Activated CD4-positive, alpha-beta T cell treated with anti-CD3 and anti-CD28 coated beads, Interleukin-2, amount 10 ng/mL, durations not matched to agents 7 days and 5 days (primary cell): Measurements from ENCODE around the gene SRC. TPM values are rescaled to one million over a fixed set of nuclear protein-coding genes. Genes with fewer than 3 reads are reported as not detected.

Experiments used
- CTCF ChIA-PET: fragments of 350-600 bp; sonication (Branson Sonifier 250); formaldehyde crosslinking; loops from one replicate; lab custom pipeline; 2021; ENCODE audit warnings: antibody characterized with exemption; lab: Charles Lee
- POLR2A ChIA-PET: fragments of 350-600 bp; sonication (Branson Sonifier 250); formaldehyde crosslinking; loops from one replicate; lab custom pipeline; 2021; ENCODE audit warnings: antibody characterized with exemption; lab: Charles Lee
- DNase-seq: peaks from one replicate; pipeline ENCODE4 v3.0.0-alpha.2; 2020
- H3K27ac Mint-ChIP-seq: one replicate; pipeline ENCODE4 v1.8.0; 2021; ENCODE audit warnings: mild to moderate bottlenecking, moderate library complexity, mixed read lengths
- H3K27me3 Mint-ChIP-seq: one replicate; pipeline ENCODE4 v1.8.0; 2021; ENCODE audit warnings: mixed read lengths
- H3K36me3 Mint-ChIP-seq: one replicate; pipeline ENCODE4 v1.8.0; 2021; ENCODE audit warnings: low read depth, mixed read lengths
- H3K4me1 Mint-ChIP-seq: one replicate; pipeline ENCODE4 v1.8.0; 2021; ENCODE audit warnings: mixed read lengths
- H3K4me3 Mint-ChIP-seq: one replicate; pipeline ENCODE4 v1.8.0; 2021; ENCODE audit warnings: mild to moderate bottlenecking, moderate library complexity, mixed read lengths
- H3K9me3 Mint-ChIP-seq: one replicate; pipeline ENCODE4 v1.8.0; 2021; ENCODE audit warnings: mixed read lengths
- total RNA-seq, 2 experiments: library from RNA; stranded (reverse); gene quantifications; one replicate each; pipeline ENCODE4 v1.2.3, GENCODE V29; 2021

Gene SRC
- total RNA-seq, 2 experiments from 2014 or later, result 2.1 to 2.6 TPM

DNA sequence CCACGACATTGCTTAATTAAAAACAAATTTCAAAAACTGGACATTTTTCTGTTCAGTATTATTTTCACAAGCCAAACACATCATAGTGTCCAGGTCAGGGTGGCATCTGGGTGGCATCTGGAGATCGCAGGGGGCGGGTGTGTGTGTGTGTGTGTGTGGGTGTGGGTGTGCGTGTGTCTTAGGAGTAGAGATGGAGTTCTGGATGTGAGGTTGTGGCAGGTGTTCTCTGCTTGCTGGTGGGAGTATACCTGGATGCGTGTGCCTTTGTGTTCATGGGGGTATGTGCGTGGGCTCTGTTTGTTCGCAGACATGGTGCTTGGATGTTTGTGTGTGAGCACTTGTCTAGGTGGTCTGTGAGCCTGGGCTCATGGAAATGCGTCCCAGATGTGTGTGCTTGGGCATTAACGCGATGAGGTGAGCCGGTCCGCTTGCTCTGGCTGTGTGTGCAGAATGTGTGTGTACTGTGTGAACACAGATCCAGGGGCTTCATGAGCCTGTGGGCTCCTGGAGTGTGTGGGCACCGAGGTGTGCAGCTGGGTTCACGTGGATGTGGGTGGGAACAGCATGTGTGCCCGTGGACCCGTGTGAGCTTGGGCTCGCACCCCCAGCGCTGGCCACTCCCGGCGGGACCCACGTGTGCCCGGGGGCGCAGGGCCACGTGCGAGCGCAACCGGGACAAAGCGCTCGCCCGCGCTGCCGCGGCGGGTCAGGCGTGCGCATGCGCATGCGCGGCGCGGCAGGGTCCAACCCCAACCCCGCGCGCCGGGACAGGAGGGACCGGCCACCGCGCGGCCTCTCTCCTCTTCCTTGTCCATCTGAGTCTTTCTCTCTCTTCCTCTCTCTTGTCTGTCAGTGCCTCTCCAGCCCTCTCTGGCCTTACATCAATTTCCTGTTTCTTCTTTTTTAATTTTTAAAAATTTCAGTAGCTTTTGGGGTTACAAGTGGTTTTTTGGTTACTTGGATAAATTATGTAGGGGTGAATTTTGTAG lies 60.4 kb downstream of the SRC start:
- H3K4me1 Mint-ChIP-seq, result peaks cover 16% of the 10 kb centered on the region
- DNase-seq, result peak; percentile 20
- H3K4me3 Mint-ChIP-seq, result peak overlapping the region; percentile 45
- H3K27ac Mint-ChIP-seq, result peak overlapping the region; percentile 50
- H3K36me3 Mint-ChIP-seq, result no peaks in the 10 kb centered on the region
- H3K9me3 Mint-ChIP-seq, result no peaks in the 10 kb centered on the region
- ChIA-PET POLR2A (no interaction called here), CTCF (no interaction called here)
- H3K27me3 Mint-ChIP-seq, result peaks cover 29% of the 10 kb centered on the region

DNA sequence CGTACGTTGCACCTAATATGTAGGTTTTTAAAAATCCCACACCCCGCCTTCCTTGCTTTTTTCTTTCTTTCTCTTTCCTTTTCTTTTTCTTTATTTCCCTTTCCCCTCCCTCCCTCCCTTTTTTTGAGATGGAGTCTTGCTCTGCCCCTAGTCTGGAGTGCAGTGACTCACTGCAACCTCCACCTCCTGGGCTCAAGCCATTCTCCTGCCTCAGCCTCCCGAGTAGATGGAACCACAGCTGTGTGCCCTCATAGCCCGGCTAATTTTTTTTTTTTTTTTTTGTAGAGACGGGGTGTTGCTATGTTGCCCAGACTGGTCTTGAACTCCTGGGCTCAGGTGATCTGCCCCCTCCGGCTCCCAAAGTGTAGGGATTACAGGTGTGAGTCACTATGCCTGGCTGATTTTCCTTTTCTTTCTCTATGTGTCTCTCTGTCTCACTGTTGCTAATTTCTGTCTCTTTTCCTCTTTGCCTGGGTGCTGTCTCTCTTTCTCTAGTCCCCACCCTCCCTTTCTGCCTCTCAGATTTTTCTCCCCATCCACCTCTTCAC lies 61.2 kb downstream of the SRC start:
- ChIA-PET CTCF (no interaction called here), POLR2A (no interaction called here)
- no peak for DNase-seq
- peaks cover 16% of the 10 kb centered on the region for H3K4me1 Mint-ChIP-seq
- peaks cover 29% of the 10 kb centered on the region for H3K27me3 Mint-ChIP-seq
- H3K36me3 Mint-ChIP-seq, result no peaks in the 10 kb centered on the region
- peak overlapping the region; percentile 45 for H3K4me3 Mint-ChIP-seq
- H3K27ac Mint-ChIP-seq, result no peak overlapping the region
- no peaks in the 10 kb centered on the region for H3K9me3 Mint-ChIP-seq

DNA sequence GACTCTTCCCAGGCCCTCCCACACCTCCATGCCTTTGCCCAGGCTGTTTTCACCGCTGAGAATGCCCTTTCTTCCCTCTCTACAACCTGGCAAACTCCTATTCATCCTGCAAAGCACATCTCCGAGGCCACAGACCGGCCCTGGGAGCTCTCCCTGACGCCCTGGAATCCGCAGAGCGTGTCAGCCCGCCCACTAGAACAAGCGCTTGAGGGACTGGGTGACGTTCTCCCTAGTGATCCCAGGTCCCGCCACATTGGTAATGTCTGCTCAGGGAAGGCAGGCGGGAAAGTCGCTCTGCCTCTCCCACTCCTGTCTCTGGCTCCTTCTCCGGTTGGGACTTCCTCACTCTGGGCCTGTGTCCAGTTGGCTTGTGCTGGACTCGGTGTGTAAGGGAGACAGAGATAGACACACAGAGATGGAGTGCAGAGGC lies 61.6 kb downstream of the SRC start:
- CTCF ChIA-PET, result no interaction called here
- Mint-ChIP-seq H3K27me3 (peaks cover 29% of the 10 kb centered on the region), H3K4me3 (no peak overlapping the region), H3K4me1 (peaks cover 16% of the 10 kb centered on the region), H3K36me3 (no peaks in the 10 kb centered on the region), H3K9me3 (no peaks in the 10 kb centered on the region), H3K27ac (no peak overlapping the region)
- DNase-seq, result no peak
- POLR2A ChIA-PET, result no interaction called here

DNA sequence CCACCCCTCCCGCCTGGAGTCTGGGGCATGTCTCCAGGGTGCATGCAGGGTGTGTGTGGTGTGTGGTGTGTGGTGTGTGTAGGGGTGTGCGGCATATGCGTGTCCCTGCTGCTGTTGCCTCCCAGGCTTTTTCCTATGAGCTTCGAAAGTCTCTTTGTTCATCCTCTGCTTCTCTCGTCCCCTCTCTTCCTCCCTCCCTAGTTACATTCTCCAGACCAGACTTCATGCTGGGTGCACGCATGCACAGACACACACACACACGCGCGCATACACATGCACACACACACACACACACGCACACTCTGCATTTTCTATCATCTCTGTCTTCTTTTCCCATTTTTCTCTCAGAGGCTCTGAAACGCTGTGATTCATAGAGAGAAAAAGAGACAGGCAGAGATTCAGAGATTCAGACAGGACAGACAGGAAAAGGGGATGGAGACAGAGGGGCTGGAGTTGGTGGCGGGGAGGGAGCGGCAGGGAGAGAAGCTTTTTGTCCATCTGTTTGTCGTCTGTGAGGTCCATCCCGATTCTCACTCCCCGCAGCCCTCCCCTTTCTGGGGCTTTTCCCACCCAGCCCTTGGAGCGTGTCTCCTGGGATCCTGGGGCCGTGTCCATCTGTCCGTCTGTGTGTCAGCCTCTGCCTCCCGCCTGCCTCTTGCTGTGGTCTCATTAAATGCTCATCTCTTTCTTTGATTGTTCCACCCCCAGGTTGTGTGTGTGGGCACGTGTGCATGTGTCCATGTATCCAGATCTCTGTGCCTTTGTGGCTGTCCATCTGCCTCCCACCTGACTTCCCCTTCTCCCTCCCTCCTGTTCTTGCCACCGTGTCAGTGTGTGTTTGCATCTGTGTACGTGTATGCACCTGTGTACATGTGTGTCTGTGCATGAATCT lies 62.6 kb downstream of the SRC start:
- ChIA-PET CTCF (no interaction called here), POLR2A (no interaction called here)
- peaks cover 16% of the 10 kb centered on the region for H3K4me1 Mint-ChIP-seq
- H3K36me3 Mint-ChIP-seq, result no peaks in the 10 kb centered on the region
- no peak overlapping the region for H3K4me3 Mint-ChIP-seq
- H3K27me3 Mint-ChIP-seq, result peaks cover 29% of the 10 kb centered on the region
- H3K27ac Mint-ChIP-seq, result no peak overlapping the region
- H3K9me3 Mint-ChIP-seq, result no peaks in the 10 kb centered on the region
- no peak for DNase-seq

DNA sequence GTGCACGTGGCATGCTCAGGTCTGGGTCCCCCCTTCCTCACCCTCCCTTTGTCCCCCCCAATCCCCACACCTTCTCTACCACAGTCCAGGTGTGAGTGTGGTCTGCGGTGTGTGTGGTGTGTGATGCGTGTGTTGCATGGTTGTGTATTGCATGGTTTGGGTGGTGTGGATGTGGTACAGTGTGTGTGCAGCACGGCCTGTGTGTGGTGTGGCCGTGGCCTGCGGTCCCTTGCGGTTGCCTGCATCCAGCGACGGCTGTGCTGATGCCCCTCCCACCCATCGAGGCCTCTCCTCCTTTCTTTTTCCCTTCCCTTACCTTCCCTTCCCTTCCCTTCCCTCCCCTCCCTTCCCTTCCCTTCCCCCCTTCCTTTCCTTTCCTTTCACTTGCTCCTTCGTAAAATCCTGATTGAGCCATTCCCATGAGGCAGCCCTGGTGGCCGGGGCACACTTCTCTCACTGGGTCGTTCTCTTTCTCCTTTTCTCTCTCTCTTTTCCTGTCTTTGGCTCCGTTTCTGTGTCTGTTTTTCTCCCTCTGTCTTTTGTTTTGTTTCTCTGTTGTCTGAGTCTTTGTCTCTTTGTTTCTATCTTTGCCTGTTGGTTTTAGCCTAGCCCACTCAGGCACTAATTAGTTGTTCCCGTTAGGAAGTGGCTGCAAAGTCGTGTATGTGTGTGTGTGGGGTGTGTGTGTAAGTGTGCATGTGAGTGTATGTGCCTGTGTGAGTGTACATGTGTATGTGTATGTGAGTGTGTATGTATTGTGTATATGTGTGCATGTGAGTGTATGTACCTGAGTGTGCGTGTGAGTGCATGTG lies 65.7 kb downstream of the SRC start:
- ChIA-PET POLR2A (no interaction called here), CTCF (interaction anchor here (1.0 kb wide), 1 partner anchor 18 kb away, joined by 4 read pairs; no protein-coding TSS in a partner anchor)
- peaks cover 11% of the 10 kb centered on the region for H3K4me1 Mint-ChIP-seq
- no peak overlapping the region for H3K4me3 Mint-ChIP-seq
- no peaks in the 10 kb centered on the region for H3K36me3 Mint-ChIP-seq
- DNase-seq, result peak; percentile 24
- H3K27ac Mint-ChIP-seq, result no peak overlapping the region
- no peaks in the 10 kb centered on the region for H3K9me3 Mint-ChIP-seq
- peaks cover 27% of the 10 kb centered on the region for H3K27me3 Mint-ChIP-seq

DNA sequence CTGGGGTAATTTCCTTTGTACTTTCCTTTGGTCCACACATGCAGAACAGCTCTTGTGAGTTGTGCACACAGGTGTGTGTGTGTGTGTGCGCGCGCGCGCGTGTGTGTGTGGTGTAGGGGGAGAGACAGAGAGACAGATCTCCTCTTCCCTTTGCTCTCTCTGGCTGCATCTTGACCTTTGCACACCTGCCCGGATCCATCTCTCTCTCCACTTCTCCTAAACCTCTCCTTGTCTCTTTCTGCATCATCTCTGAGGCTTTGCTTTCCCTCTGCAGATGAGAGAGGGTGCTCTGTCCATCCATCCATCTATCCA lies 67.0 kb downstream of the SRC start:
- Mint-ChIP-seq H3K9me3 (no peaks in the 10 kb centered on the region), H3K27ac (no peak overlapping the region), H3K36me3 (no peaks in the 10 kb centered on the region), H3K4me1 (peaks cover 3% of the 10 kb centered on the region), H3K27me3 (peaks cover 19% of the 10 kb centered on the region), H3K4me3 (no peak overlapping the region)
- ChIA-PET POLR2A (no interaction called here), CTCF (interaction anchor here (1.0 kb wide), 1 partner anchor 19 kb away, joined by 4 read pairs; no protein-coding TSS in a partner anchor)
- DNase-seq, result no peak

DNA sequence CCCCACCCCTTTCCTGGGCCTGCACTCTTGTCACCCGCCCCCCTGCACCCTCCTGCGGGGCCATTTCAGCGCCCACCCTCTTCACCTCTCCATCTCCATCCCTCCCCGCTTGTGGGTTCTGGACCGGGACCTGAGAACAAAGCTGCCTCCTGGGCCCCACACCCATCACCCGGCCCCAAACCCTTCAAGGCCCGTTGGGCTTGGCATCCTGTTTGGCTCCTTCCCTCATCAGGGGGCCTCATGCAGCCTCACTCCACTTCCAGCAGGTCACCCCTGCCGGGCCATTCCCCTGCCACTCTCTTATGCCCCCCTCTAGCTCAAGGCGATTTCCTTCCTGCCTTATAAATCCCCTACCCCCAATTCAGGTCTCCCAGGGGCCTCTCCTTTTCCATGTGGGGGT lies 67.4 kb downstream of the SRC start:
- DNase-seq, result no peak
- H3K9me3 Mint-ChIP-seq, result no peaks in the 10 kb centered on the region
- H3K4me3 Mint-ChIP-seq, result no peak overlapping the region
- H3K36me3 Mint-ChIP-seq, result no peaks in the 10 kb centered on the region
- POLR2A ChIA-PET, result no interaction called here
- H3K4me1 Mint-ChIP-seq, result peaks cover 3% of the 10 kb centered on the region
- CTCF ChIA-PET, result interaction anchor here (0.5 kb wide), 1 partner anchor 86 kb away, joined by 4 read pairs; no protein-coding TSS in a partner anchor
- peaks cover 16% of the 10 kb centered on the region for H3K27me3 Mint-ChIP-seq
- H3K27ac Mint-ChIP-seq, result no peak overlapping the region

DNA sequence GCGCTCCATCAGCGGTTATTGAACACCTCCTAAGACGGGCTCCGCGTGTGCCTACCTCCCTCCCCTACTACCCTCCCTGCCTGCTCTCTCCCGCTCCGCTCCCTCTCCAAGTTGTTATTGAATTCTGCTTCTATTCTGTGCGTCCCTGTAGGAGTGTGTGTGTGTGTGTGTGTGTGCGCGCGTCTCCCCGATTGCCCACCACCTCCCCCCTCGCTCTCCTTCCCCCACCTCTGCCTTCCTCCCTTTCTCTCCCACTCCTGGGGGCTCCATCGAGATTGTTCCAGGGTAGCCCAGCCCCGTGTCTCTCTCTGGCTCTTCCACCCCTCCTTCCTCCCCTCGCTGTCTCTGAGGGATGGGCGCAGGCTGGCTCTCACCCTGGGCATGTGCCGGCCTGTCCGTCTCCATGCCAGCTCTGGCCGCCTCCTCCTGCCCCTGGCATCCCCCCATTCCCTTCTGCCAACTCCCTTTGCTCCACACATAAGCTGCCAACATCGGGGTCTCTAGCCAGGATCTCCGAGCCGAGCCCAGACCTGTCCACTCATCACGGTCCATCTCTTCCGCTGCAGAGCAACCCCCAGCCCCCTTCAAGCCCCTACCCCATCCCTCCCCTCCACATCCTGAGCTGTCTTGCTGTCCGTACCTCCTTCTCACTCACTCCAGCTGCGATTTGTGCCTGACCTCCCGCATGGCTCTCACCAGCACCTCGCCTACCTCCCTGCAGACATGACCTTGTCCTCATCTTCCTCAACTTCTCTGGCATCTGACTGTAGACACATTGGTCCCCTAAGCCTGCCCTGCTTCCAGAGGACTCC lies 68.5 kb downstream of the SRC start:
- ChIA-PET CTCF (interaction anchor here (0.6 kb wide), 1 partner anchor 538 kb away, joined by 6 read pairs; no protein-coding TSS in a partner anchor), POLR2A (no interaction called here)
- no peak for DNase-seq
- no peak overlapping the region for H3K27ac Mint-ChIP-seq
- H3K36me3 Mint-ChIP-seq, result no peaks in the 10 kb centered on the region
- no peaks in the 10 kb centered on the region for H3K9me3 Mint-ChIP-seq
- peaks cover 6% of the 10 kb centered on the region for H3K27me3 Mint-ChIP-seq
- H3K4me1 Mint-ChIP-seq, result no peaks in the 10 kb centered on the region
- H3K4me3 Mint-ChIP-seq, result no peak overlapping the region

DNA sequence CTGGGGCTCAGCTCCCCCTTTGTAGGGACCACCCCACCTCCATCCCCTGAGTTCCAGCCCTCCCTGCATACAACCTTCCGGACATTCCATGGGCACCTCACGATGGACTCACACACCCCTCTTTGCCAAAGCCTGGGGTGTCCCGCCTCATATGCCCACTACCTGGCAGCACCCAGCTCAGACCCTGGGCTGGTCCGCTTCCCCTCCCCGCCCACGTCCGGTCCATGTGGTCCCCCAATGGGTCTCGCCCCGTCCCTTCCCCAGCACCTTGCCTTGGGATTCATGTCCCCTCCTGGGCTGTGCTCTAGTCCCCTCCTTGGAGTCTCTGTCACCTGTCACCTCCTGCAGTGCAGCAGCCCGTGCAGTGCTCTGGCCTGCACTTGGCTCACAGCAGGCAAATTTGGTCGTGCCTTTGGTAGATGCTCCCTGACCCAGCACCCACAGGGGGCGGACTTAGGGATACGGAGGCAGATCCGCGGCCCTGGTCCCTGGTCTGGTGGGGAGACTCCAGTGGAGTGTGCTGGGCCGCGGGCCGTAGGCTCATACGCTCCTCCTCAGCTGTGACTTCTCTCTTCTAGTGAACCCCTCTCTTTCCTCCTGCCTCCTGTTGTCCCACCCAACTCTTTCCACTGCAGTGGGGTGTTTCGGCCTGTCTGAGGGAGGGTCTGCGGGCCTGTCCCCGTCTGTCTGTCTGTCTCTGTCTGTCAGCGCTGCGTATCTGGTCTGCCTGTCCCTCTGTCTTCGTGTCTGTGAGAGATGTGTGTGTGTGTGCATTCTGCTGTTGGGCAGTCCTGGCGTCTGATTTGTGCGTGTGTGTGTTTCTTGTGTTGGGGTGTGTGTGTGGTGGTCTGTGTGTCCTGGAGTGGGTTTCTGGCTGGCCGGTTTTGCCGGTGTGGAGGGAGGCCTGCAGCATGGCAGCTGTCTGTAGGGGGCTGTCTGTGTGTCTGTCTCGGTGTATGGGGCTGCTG lies 69.5 kb downstream of the SRC start:
- Mint-ChIP-seq H3K9me3 (no peaks in the 10 kb centered on the region), H3K36me3 (no peaks in the 10 kb centered on the region), H3K4me3 (no peak overlapping the region), H3K27me3 (peaks cover 3% of the 10 kb centered on the region), H3K4me1 (no peaks in the 10 kb centered on the region), H3K27ac (no peak overlapping the region)
- DNase-seq, result no peak
- ChIA-PET CTCF (no interaction called here), POLR2A (no interaction called here)

DNA sequence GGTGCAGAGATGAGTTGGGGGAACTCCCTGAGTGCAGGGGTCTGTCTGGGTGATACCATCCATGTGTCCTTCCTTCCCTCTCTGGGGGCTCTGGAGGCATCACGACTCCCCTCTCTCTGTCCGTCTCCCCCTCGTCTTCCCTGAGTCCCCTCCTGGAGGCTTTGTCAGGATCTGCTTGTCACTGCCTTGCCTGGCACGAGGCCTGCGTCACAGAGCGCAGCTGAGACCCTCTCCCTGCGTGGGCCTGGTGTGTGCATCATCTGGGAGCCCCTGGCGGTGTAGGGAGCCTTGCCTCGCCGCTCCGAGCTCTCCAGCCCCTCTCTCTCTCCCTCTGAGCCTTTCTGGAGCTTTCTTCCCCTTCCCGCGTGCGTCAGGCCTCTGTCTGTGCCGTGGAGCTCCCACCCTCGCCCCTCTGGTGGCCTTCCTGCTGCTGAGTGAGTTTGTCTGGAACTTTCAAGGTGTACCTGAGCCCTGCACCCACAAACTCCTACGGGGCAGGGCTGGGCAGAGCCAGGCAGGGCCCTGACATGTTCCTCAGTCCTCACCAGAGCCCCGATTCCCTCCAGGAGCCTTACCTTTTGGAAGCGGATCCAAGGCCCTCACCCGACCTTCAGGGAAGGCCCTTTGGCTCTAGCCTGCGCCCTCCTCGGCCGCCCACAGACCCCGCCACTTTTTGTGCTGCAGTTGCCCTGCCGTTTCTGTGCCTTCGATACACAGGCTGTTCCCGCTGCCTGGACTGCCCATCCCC lies 70.3 kb downstream of the SRC start:
- no peaks in the 10 kb centered on the region for H3K36me3 Mint-ChIP-seq
- no peaks in the 10 kb centered on the region for H3K9me3 Mint-ChIP-seq
- CTCF ChIA-PET, result no interaction called here
- H3K27ac Mint-ChIP-seq, result no peak overlapping the region
- no peak overlapping the region for H3K4me3 Mint-ChIP-seq
- peaks cover 8% of the 10 kb centered on the region for H3K27me3 Mint-ChIP-seq
- POLR2A ChIA-PET, result no interaction called here
- DNase-seq, result no peak
- H3K4me1 Mint-ChIP-seq, result no peaks in the 10 kb centered on the region
